SH-SY5Y (cell line): ENCODE measurements around the gene ZNHIT1.

ENCODE experiments used
- GATA2 ChIP-seq: IDR thresholded peaks from 2 replicates; pipeline ENCODE4 v1.6.1; 2011; ENCODE audit warnings: mild to moderate bottlenecking, low read depth, low read length
- GATA3 ChIP-seq: IDR thresholded peaks from 2 replicates; pipeline ENCODE4 v1.6.1; 2011; ENCODE audit warnings: low read depth, mild to moderate bottlenecking, low read length, moderate library complexity

DNA sequence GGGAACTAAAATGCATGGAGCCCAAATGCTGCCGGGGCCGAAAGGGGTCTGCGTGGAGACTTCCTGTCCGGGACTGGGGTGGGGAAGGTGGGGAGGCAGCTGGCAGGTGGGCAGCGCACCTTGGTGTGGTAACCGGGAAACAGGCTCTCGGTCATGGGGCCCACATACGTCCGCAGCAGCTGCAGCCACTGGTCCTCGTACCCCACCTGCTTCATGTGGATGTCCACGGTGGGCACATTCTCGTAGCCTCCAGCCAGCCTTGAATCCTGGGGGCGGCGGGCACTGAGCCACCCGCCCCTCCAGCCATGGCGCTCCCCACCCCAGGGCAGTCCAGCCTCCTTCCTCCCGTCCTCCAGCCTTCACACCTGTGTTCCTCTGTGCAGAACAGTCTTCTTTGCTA, 10.5 kb upstream of the ZNHIT1 start:
- TF ChIP-seq GATA2 (no peak), GATA3 (no peak)
